GM18861 (cell line): Measurements from ENCODE around the gene MBD5.
A peak's percentile ranks its signal among the peaks of the same experiment; 100 is the strongest.

ENCODE experiments used
- ATAC-seq: cut with Tn5 transposase; IDR thresholded peaks from one replicate; pipeline ENCODE4 v1.9.1; 2021; ENCODE audit not compliant: unreplicated experiment

Gene MBD5

GRCh38 chr2:148022882-148023281 lies 2.0 kb downstream of the MBD5 start:
- no peak for ATAC-seq

DNA sequence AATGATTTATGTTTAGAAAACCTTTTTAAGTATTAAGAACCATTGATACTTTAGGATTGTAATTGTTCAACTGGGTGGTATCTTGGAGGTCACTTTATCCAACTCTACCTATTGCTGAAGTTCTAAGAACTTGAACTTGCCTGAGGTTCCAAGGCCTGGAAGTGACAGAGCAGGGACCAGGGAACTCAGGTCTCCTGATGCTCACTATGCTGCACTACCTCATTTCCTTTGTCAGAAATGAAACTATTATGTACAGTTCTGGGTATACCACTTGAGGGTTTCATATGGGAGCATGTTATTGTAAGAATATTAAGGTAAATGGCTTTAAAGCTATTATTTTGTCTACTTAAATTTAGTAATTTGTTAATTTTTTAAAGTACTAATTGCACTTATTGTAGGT lies 3.0 kb downstream of the MBD5 start:
- ATAC-seq: peak; percentile 40

DNA sequence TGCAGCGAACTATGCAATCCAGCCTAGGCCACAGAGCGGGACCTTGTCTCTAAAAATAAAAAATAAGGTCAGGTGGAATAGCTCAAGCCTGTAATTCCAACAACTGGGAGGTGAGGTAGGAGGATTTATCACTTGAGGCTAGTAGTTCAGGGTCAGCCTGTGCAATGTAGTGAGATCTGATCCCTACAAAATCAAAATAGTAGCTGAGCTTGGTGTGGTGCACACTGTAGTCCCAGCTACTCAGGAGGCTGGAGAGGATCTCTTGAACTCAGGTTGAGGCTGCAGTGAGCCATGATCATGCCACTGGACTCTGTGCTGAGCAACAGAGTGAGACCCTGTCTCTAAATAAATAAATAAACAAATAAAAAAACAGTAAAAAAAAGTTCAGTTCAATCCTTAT lies 5.7 kb downstream of the MBD5 start:
- ATAC-seq: no peak

DNA sequence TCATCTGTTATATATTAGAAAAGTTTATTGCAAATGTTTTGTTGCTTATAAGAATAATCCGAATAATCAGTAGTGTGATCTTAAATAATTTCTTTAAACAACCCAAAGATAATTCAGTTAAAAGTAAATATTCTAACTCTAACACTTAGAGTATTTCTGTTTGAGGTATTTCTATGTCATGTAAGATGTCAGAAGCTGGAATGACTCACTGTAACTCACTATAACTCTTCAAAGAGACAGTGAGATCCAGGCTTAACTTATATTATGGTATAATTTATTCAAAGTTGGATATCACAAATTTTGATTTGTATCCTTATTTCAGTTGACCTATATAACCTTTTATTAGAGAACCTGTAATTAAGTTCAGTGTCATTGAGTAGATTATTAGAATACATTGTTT lies 6.9 kb downstream of the MBD5 start:
- no peak for ATAC-seq

DNA sequence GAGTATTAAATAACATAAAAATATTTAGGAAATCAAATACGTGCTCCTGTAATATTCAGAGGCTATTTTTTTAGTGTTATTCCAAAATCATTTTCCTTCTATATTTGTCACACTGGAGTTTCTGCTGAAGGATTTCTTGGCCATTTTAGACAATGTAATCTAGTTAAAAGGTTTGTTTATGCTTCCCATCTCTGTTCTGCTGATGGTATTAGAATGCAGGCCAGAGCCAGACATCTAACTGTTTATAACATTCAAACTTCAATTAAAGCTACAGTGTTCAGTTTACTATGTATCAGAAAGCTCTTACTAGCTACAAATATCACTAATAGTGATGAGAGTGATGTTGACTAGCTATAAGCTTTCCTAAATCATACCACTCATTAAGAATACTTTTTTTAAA lies 7.9 kb downstream of the MBD5 start:
- no peak for ATAC-seq

DNA sequence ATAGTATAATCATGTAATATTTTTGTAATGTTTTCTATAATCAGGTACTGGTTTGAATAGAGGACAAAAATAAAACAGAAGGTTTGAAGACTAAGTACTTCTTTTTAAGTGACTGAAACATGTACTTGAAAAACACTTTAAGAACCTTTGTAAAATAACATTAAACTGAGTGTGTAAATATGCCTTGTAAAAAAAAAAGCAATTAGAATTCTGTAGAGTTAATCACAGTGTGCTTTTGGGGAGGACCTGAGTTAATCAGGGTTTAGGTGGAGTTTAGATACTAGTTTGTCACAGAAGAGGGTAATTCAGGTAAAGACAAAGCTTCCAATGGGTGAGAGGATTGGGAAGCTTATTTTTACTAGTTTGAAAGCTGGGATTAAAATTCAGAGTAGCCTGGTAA lies 10.3 kb downstream of the MBD5 start:
- no peak for ATAC-seq

- ATAC-seq: no peak
Measured at GRCh38 chr2:148032215-148032614, 11.3 kb downstream of the MBD5 start.

DNA sequence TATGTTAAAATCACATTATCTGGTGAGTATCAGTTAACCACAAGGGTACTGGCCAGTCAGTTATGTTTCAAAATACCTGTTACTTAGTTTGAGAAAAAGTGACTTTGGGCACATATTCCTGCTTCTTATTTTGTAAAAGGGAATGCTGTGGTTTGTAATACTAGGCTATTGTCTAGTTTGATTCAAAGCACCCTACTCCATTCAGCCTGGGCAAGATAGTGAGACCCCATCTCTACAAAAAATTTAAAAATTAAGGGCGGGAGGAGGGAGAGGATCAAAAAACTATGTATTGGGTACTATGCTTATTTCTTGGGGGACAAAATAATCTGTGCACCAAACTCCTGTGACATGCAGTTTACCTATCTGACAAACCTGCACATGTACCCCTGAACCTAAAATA lies 18.9 kb downstream of the MBD5 start:
- no peak for ATAC-seq

DNA sequence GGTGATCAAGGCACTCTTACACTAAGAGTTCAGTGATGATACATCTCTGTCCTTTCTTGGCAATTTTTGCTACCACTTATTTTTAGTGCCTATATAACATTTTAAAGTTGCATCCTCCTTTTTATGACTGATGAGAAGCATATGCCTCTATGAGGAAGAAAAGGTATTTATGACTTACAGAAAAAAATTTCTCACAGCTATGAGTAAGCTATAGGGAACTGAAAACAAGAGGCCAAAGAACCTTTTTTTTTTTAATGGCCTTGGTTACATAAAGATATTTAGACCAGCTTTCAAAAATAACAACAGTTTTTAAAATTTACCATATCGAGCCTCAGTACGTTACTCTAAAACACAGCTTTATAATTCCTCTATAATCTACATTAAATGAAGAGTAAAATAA lies 21.3 kb downstream of the MBD5 start:
- ATAC-seq: peak; percentile 86

DNA sequence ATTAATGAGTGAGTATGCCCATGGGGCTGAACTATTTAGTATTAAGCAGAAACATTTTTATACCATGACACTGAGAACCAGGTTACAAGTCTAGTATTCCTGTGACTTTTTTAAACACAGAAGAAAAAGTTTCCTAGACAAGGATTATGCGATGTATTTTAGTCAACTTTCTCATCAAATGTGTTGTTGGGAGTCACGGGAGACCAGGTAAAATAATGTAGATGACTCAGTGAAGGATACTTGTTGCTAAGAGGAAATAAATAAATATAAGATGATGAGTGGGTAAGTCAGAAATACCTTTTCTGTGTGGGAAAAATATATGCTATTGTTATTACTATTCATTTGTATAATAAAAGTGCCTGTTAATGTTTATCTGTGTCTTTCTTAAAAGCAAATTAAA lies 23.4 kb downstream of the MBD5 start:
- no peak for ATAC-seq

DNA sequence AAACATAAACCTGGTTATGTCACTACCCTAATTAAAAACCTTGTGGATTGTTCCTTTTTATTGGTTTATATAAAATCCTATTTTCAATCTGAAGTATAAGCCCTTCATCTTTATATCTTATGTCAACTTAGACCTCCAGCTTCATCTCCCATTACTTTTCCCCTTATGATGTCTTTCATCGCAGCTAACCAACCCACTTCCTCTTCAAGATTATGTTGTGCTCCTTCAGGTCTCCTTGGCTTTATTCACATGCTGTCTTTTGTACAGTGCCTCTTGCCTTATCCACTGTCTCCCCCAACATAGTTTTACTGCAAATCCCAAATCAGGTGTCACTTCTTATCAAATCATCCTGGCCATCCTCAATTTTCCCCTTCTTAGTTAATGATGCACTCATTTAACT lies 25.9 kb downstream of the MBD5 start:
- no peak for ATAC-seq

GRCh38 chr2:148048475-148049221 lies 27.8 kb downstream of the MBD5 start:
- ATAC-seq: peak; percentile 52

DNA sequence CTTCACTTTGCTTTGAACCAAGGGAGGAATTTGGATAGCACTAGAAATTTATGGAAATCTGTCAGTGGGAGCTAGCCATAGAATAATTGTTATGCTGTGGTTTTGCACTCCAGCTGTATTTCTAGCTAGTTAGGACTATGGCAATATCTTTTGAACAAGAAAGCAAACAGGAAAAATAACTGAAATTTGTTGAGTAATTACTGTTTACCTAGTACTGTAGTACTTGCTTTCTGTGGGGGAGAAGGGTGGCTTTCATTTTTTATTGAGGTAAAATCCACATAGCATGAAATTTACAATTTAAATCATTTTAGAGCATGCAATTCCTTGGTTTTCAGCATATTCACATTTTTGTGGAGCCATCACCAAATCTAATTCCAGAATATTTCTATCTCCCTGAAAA lies 28.4 kb downstream of the MBD5 start:
- ATAC-seq: no peak

DNA sequence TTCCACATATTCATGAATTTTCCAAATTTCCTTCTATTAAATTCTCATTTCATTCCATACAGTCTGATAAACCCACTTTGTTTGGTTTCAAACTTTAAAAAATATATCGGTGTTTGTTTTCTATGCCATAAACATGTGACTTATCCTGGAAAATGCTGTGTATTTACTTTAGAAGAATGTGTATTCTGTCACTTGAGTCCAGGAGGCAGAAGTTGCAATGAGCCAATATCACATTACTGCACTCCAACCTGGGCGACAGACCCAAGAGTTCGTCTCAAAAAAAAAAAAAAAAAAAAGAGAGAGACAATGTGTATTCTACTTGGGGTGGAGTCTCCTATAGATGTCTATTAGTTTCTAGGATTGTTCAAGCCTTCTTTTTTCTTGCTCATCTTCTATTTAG lies 31.8 kb downstream of the MBD5 start:
- no peak for ATAC-seq

GRCh38 chr2:148058641-148059040 lies 37.8 kb downstream of the MBD5 start:
- ATAC-seq: no peak

DNA sequence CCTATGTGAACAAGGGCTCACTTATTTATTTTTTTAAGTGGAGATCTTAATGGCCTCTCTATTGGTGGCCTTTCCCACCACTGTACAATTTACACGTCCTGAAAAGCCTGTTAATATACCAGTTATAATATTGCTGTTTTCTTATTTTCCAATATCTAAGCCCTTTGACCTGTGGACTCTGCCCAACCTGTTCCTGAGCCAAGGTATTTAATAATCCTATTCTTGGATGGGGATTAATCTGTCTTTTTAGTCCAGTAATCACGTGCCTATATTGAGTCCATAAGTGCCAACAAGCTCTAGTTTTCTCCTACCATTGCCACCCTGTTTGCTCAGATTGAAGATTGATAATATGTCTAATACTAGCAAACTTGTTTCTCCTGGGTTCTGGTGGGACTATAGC lies 42.7 kb downstream of the MBD5 start:
- no peak for ATAC-seq

GRCh38 chr2:148065936-148066335 lies 45.0 kb downstream of the MBD5 start:
- no peak for ATAC-seq

- no peak for ATAC-seq
Measured at GRCh38 chr2:148067801-148068200, 46.9 kb downstream of the MBD5 start.

- no peak for ATAC-seq
Measured at GRCh38 chr2:148071351-148071750, 50.5 kb downstream of the MBD5 start.

DNA sequence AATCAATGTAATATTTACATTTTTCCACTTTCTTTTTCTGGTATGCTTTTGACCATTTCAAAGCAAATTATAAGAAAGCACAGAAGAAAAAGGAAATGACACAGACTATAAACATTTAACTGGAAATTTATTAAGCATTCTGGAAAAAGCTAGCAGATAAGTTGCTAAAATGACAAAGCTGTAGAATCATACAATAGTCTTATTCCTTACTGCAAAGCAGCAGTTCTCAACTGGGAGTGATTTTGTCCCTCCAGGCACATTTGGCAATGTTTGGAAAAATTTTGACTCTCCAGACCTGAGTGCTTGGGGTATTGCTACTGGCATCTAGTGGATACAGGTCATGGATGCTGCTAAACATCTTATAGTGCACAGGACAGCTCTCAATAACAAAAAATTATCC lies 75.1 kb downstream of the MBD5 start:
- ATAC-seq: no peak

DNA sequence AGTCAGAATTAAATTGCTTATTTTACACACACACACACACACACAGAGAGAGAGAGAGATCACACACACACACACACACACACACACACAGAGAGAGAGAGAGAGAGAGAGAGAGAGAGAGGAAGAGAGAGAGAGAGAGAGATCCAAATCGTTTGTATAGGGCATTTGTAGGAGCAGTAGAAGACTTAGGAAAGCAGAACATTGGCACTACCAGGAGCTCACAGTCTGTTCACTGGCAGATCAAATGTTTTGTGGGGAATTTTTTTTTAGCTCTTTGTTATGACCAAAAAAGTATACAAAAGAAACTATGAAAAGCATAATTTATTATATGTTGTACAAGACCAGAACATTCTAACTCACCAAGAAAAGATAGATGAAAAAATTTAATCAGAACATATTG lies 81.8 kb downstream of the MBD5 start:
- ATAC-seq: no peak

GRCh38 chr2:148103946-148104345 lies 83.1 kb downstream of the MBD5 start:
- no peak for ATAC-seq

- no peak for ATAC-seq
Measured at GRCh38 chr2:148106331-148106730, 85.4 kb downstream of the MBD5 start.
